SK-N-SH (cell line): ENCODE measurements around the gene TCF7L2. TPM values are rescaled to one million over a fixed set of nuclear protein-coding genes. Genes with fewer than 3 reads are reported as not detected.

Source experiments
- CTCF ChIA-PET: fragments of 300-600, 350-600 bp; formaldehyde crosslinking; extraction: SDS; loops from one replicate; lab custom pipeline; 2021; lab: Yijun Ruan, JAX
- POLR2A ChIA-PET: fragments of 350-600 bp; sonication (Branson Sonifier 250); formaldehyde crosslinking; extraction: SDS; loops from one replicate; lab custom pipeline; 2020; ENCODE audit warnings: antibody characterized with exemption, inconsistent platforms; lab: Yijun Ruan, JAX
- DNase-seq: peaks from one replicate; pipeline ENCODE4 v3.0.0; 2012
- H2AFZ ChIP-seq: fragments of 200-600 bp; sonication (generic); 2 replicates; pipeline ENCODE4 v1.8.1; 2016; ENCODE audit warnings: antibody characterized with exemption, mild to moderate bottlenecking, low read depth
- H3F3A ChIP-seq: fragments of 200-600 bp; sonication (generic); replicated peaks from 2 replicates; pipeline ENCODE3; 2016; ENCODE audit warnings: antibody characterized with exemption, mild to moderate bottlenecking; ENCODE audit not compliant: insufficient read depth
- H3K27ac ChIP-seq, 2 experiments: fragments of 200-500 bp in 1 of 2; fragments of 200-600 bp in 1 of 2; sonication (Bioruptor generic) in 1 of 2; sonication (generic), shearing (Covaris generic) in 1 of 2; 2 replicates each; pipeline versions ENCODE4 v1.5.1 to v1.6.1; 2014 to 2016; ENCODE audit warnings: low read depth in 2 of 2, inconsistent platforms in 1 of 2, low read length in 1 of 2, mild to moderate bottlenecking in 1 of 2, mixed read lengths in 1 of 2
- H3K27me3 ChIP-seq: fragments of 200-600 bp; sonication (generic), shearing (Covaris generic); 2 replicates; pipeline ENCODE4 v1.6.1; 2016; ENCODE audit warnings: mixed run types; ENCODE audit not compliant: insufficient read depth
- H3K36me3 ChIP-seq, 2 experiments: fragments of 200-500 bp in 1 of 2; fragments of 200-600 bp in 1 of 2; sonication (Bioruptor generic) in 1 of 2; sonication (generic) in 1 of 2; replicated peaks in 1 of 2; 2 replicates each; pipeline versions ENCODE3 to v1.5.1; 2014 to 2016; ENCODE audit warnings: low read length in 1 of 2, mild to moderate bottlenecking in 1 of 2; ENCODE audit not compliant: insufficient read depth in 2 of 2, control insufficient read depth in 1 of 2
- H3K4me1 ChIP-seq, 2 experiments: fragments of 200-500 bp in 1 of 2; fragments of 200-600 bp in 1 of 2; sonication (Bioruptor generic) in 1 of 2; sonication (generic), shearing (Covaris generic) in 1 of 2; 2 replicates each; pipeline versions ENCODE4 v1.5.1 to v1.6.1; 2014 to 2016; ENCODE audit warnings: low read depth in 1 of 2, low read length in 1 of 2, mixed run types in 1 of 2; ENCODE audit not compliant: insufficient read depth in 2 of 2, control insufficient read depth in 1 of 2
- H3K4me2 ChIP-seq: fragments of 200-600 bp; sonication (generic), shearing (Covaris generic); 2 replicates; pipeline ENCODE4 v1.6.1; 2017; ENCODE audit warnings: mixed run types
- H3K4me3 ChIP-seq, 2 experiments: fragments of 200-500 bp in 1 of 2; fragments of 200-600 bp in 1 of 2; sonication (Bioruptor generic) in 1 of 2; sonication (generic), shearing (Covaris generic) in 1 of 2; 2 replicates each; pipeline versions ENCODE4 v1.5.1 to v1.8.1; 2014 to 2016; ENCODE audit warnings: low read depth in 2 of 2, inconsistent platforms in 1 of 2, low read length in 1 of 2, mild to moderate bottlenecking in 1 of 2, mixed read lengths in 1 of 2, moderate library complexity in 1 of 2
- H3K79me2 ChIP-seq: fragments of 200-600 bp; sonication (generic); 2 replicates; pipeline ENCODE4 v1.8.1; 2017; ENCODE audit warnings: mild to moderate bottlenecking; ENCODE audit not compliant: insufficient read depth
- H3K9ac ChIP-seq: fragments of 200-600 bp; sonication (generic); 2 replicates; pipeline ENCODE4 v1.6.1; 2017; ENCODE audit warnings: mixed run types
- H3K9me2 ChIP-seq: fragments of 200-600 bp; sonication (generic); 2 replicates; pipeline ENCODE4 v1.6.1; 2017; ENCODE audit warnings: mixed run types
- H3K9me3 ChIP-seq: fragments of 200-600 bp; sonication (generic); 2 replicates; pipeline ENCODE4 v1.6.1; 2017; ENCODE audit warnings: mixed run types, mild to moderate bottlenecking, moderate library complexity
- H4K20me1 ChIP-seq: fragments of 200-600 bp; sonication (generic); 2 replicates; pipeline ENCODE4 v1.6.1; 2017; ENCODE audit warnings: mild to moderate bottlenecking, mixed run types; ENCODE audit not compliant: insufficient read depth
- CHD2 ChIP-seq: fragments of 150-350 bp; IDR thresholded peaks from 2 replicates; pipeline ENCODE4 v1.6.1; 2018; ENCODE audit warnings: low read length; ENCODE audit not compliant: partially characterized antibody
- ELF1 ChIP-seq: IDR thresholded peaks from 2 replicates; pipeline ENCODE4 v1.4.0; 2012
- EZH2phosphoT487 ChIP-seq: fragments of 200-600 bp; sonication (generic); IDR thresholded peaks from 2 replicates; pipeline ENCODE4 v1.6.1; 2017; ENCODE audit warnings: low read depth, mixed run types, mild to moderate bottlenecking, antibody characterized with exemption, moderate library complexity, borderline replicate concordance
- FOXJ3 ChIP-seq: sonication (generic); formaldehyde crosslinking; IDR thresholded peaks from 2 replicates; pipeline ENCODE4 v1.5.1; 2020; ENCODE audit warnings: mild to moderate bottlenecking, missing genetic modification reagents
- JUND ChIP-seq: IDR thresholded peaks from 2 replicates; pipeline ENCODE4 v1.4.0; 2012
- MXI1 ChIP-seq: IDR thresholded peaks from 2 replicates; pipeline ENCODE4 v1.6.1; 2012; ENCODE audit warnings: mild to moderate bottlenecking, low read depth, low read length, improper control_type of control experiment
- NFIC ChIP-seq: IDR thresholded peaks from 2 replicates; pipeline ENCODE4 v1.4.0; 2012; ENCODE audit warnings: borderline replicate concordance
- POLR2AphosphoS5 ChIP-seq: IDR thresholded peaks from 2 replicates; pipeline ENCODE4 v1.6.1; 2012; ENCODE audit warnings: low read depth, low read length
- RAD21 ChIP-seq: IDR thresholded peaks from 2 replicates; pipeline ENCODE4 v1.6.1; 2012; ENCODE audit warnings: mild to moderate bottlenecking, low read length
- RCOR1 ChIP-seq: fragments of 150-350 bp; IDR thresholded peaks from 2 replicates; pipeline ENCODE4 v1.6.1; 2017; ENCODE audit warnings: antibody characterized with exemption, low read length
- RFX5 ChIP-seq: IDR thresholded peaks from 2 replicates; pipeline ENCODE4 v1.6.1; 2012; ENCODE audit warnings: mild to moderate bottlenecking, improper control_type of control experiment, low read length
- SMC3 ChIP-seq: IDR thresholded peaks from 2 replicates; pipeline ENCODE4 v1.6.1; 2012; ENCODE audit warnings: low read depth, low read length, improper control_type of control experiment
- TEAD4 ChIP-seq: IDR thresholded peaks from 2 replicates; pipeline ENCODE4 v1.4.0; 2012; ENCODE audit warnings: mild to moderate bottlenecking, borderline replicate concordance; ENCODE audit not compliant: insufficient read depth
- YY1 ChIP-seq: IDR thresholded peaks from 2 replicates; pipeline ENCODE4 v1.4.0; 2012; ENCODE audit warnings: low read depth, mild to moderate bottlenecking
- WGBS: methylation state at CpG from one replicate; pipeline ENCODE4 v1.1.6; 2017; ENCODE audit warnings: low lambda C conversion rate; 5-methylcytosine and 5-hydroxymethylcytosine counted together
- polyA plus RNA-seq, 3 experiments: library from polyadenylated mRNA; depleted of rRNA; stranded (reverse); fragments of >200 nt; gene quantifications; 2 replicates each; pipeline ENCODE4 v1.2.3, GENCODE V29; 2012
- TF ChIP-seq, protein P1 (sequence below): IDR thresholded peaks from 2 replicates; pipeline ENCODE4 v1.4.0; 2012; ENCODE audit warnings: low read depth
- TF ChIP-seq, protein P2 (sequence below): fragments of 200-600 bp; sonication (generic); IDR thresholded peaks from 2 replicates; pipeline ENCODE4 v1.6.1; 2017; ENCODE audit warnings: antibody characterized with exemption, mild to moderate bottlenecking, moderate library complexity
- TF ChIP-seq, protein P3 (sequence below): fragments of 150-350 bp; IDR thresholded peaks from 2 replicates; pipeline ENCODE4 v1.6.1; 2017; ENCODE audit warnings: antibody characterized with exemption, low read length, low read depth, borderline replicate concordance
- TF ChIP-seq, protein P4 (sequence below): IDR thresholded peaks from 2 replicates; pipeline ENCODE4 v1.6.1; 2012; ENCODE audit warnings: mild to moderate bottlenecking, low read depth, low read length, moderate library complexity
- TF ChIP-seq, protein P5 (sequence below): fragments of 150-350 bp; IDR thresholded peaks from 2 replicates; pipeline ENCODE4 v1.6.1; 2016; ENCODE audit warnings: mild to moderate bottlenecking, low read depth, low read length
- TF ChIP-seq, protein P6 (sequence below): IDR thresholded peaks from 2 replicates; pipeline ENCODE4 v1.4.0; 2012; ENCODE audit warnings: low read depth, borderline replicate concordance

Gene TCF7L2
- polyA plus RNA-seq, 1 of the 3 experiments (the other 2 are of a cell fraction), result 10.2 TPM

DNA sequence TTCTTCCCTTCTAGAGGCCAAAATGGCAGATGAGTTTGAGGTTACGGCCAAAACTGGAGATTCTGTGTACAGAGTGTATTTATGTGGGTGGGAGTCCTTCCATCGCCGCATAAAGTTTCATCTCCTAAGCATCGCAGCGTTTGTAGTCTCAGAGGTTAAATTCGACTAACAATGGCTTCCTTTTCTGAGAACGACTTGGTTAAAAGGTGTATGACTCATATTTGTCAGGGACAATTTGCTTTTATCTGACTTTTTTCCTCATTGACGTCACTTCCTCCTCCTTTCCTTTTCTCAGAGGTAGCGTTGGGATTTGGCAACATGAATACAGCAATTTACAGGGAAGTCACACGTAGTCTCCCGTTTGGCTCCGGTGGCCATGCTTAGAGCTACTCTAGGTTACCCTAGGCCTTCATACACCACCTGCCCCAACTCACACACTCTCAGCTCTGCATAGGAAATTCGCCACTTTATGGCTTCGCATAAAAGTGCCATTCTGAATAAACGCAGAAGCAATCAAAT is 37.6 kb upstream of the TCF7L2 start:
- ChIA-PET CTCF (interaction anchor here (0.7 kb wide), 1 partner anchor 37 kb away, joined by 3 read pairs; no protein-coding TSS in a partner anchor), POLR2A (no interaction called here)
- Histone ChIP-seq H3K4me3 (no peak overlapping the region), H3K4me2 (no peak overlapping the region), H3K9ac (no peak overlapping the region), H3K79me2 (no peaks in the 10 kb centered on the region), H3K9me2 (no peaks in the 10 kb centered on the region), H4K20me1 (no peaks in the 10 kb centered on the region), H2AFZ (no peak overlapping the region), H3K27me3 (no peaks in the 10 kb centered on the region), H3K9me3 (no peaks in the 10 kb centered on the region), H3F3A (no peaks in the 10 kb centered on the region), H3K27ac (no peak overlapping the region), H3K4me1 (no peaks in the 10 kb centered on the region), H3K36me3 (no peaks in the 10 kb centered on the region)
- 87% methylated on average over 15 of the region's 15 CpGs for WGBS
- DNase-seq, result no peak
- TF ChIP-seq RAD21 (no peak), CHD2 (no peak), TEAD4 (no peak), MXI1 (no peak), FOXJ3 (CRISPR knock-in tag) (no peak), RCOR1 (no peak), SMC3 (no peak), ELF1 (no peak), RFX5 (no peak), YY1 (no peak), JUND (no peak), NFIC (no peak), EZH2phosphoT487 (no peak), POLR2AphosphoS5 (no peak)
- TF ChIP-seq, protein P1, sequence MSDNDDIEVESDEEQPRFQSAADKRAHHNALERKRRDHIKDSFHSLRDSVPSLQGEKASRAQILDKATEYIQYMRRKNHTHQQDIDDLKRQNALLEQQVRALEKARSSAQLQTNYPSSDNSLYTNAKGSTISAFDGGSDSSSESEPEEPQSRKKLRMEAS, result no peak
- TF ChIP-seq, protein P2, sequence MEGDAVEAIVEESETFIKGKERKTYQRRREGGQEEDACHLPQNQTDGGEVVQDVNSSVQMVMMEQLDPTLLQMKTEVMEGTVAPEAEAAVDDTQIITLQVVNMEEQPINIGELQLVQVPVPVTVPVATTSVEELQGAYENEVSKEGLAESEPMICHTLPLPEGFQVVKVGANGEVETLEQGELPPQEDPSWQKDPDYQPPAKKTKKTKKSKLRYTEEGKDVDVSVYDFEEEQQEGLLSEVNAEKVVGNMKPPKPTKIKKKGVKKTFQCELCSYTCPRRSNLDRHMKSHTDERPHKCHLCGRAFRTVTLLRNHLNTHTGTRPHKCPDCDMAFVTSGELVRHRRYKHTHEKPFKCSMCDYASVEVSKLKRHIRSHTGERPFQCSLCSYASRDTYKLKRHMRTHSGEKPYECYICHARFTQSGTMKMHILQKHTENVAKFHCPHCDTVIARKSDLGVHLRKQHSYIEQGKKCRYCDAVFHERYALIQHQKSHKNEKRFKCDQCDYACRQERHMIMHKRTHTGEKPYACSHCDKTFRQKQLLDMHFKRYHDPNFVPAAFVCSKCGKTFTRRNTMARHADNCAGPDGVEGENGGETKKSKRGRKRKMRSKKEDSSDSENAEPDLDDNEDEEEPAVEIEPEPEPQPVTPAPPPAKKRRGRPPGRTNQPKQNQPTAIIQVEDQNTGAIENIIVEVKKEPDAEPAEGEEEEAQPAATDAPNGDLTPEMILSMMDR, result no peak
- TF ChIP-seq, protein P3, sequence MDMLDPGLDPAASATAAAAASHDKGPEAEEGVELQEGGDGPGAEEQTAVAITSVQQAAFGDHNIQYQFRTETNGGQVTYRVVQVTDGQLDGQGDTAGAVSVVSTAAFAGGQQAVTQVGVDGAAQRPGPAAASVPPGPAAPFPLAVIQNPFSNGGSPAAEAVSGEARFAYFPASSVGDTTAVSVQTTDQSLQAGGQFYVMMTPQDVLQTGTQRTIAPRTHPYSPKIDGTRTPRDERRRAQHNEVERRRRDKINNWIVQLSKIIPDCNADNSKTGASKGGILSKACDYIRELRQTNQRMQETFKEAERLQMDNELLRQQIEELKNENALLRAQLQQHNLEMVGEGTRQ, result no peak
- TF ChIP-seq, protein P4, sequence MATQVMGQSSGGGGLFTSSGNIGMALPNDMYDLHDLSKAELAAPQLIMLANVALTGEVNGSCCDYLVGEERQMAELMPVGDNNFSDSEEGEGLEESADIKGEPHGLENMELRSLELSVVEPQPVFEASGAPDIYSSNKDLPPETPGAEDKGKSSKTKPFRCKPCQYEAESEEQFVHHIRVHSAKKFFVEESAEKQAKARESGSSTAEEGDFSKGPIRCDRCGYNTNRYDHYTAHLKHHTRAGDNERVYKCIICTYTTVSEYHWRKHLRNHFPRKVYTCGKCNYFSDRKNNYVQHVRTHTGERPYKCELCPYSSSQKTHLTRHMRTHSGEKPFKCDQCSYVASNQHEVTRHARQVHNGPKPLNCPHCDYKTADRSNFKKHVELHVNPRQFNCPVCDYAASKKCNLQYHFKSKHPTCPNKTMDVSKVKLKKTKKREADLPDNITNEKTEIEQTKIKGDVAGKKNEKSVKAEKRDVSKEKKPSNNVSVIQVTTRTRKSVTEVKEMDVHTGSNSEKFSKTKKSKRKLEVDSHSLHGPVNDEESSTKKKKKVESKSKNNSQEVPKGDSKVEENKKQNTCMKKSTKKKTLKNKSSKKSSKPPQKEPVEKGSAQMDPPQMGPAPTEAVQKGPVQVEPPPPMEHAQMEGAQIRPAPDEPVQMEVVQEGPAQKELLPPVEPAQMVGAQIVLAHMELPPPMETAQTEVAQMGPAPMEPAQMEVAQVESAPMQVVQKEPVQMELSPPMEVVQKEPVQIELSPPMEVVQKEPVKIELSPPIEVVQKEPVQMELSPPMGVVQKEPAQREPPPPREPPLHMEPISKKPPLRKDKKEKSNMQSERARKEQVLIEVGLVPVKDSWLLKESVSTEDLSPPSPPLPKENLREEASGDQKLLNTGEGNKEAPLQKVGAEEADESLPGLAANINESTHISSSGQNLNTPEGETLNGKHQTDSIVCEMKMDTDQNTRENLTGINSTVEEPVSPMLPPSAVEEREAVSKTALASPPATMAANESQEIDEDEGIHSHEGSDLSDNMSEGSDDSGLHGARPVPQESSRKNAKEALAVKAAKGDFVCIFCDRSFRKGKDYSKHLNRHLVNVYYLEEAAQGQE, result no peak
- TF ChIP-seq, protein P5, sequence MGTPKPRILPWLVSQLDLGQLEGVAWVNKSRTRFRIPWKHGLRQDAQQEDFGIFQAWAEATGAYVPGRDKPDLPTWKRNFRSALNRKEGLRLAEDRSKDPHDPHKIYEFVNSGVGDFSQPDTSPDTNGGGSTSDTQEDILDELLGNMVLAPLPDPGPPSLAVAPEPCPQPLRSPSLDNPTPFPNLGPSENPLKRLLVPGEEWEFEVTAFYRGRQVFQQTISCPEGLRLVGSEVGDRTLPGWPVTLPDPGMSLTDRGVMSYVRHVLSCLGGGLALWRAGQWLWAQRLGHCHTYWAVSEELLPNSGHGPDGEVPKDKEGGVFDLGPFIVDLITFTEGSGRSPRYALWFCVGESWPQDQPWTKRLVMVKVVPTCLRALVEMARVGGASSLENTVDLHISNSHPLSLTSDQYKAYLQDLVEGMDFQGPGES, result no peak
- TF ChIP-seq, protein P6, sequence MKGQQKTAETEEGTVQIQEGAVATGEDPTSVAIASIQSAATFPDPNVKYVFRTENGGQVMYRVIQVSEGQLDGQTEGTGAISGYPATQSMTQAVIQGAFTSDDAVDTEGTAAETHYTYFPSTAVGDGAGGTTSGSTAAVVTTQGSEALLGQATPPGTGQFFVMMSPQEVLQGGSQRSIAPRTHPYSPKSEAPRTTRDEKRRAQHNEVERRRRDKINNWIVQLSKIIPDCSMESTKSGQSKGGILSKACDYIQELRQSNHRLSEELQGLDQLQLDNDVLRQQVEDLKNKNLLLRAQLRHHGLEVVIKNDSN, result no peak
